HUES6 (cell line): ENCODE measurements around the gene FDPS.

ENCODE experiments used
- H3K27ac ChIP-seq: 2 replicates; pipeline ENCODE4 v1.7.0; 2013; ENCODE audit warnings: low read depth, mild to moderate bottlenecking, low read length, inconsistent platforms
- H3K27me3 ChIP-seq: 2 replicates; pipeline ENCODE4 v1.6.1; 2013; ENCODE audit warnings: low read length; ENCODE audit not compliant: control insufficient read depth, insufficient read depth
- H3K36me3 ChIP-seq: 2 replicates; pipeline ENCODE4 v1.6.1; 2013; ENCODE audit warnings: low read length; ENCODE audit not compliant: control insufficient read depth, insufficient read depth
- H3K4me1 ChIP-seq: 2 replicates; pipeline ENCODE4 v1.6.1; 2013; ENCODE audit warnings: low read length; ENCODE audit not compliant: control insufficient read depth, insufficient read depth
- H3K4me3 ChIP-seq: 2 replicates; pipeline ENCODE4 v1.5.1; 2013; ENCODE audit warnings: low read depth, low read length
- H3K9ac ChIP-seq: one replicate; pipeline ENCODE4 v1.6.1; 2013; ENCODE audit warnings: mild to moderate bottlenecking, low read length
- H3K9me3 ChIP-seq: 2 replicates; pipeline ENCODE4 v1.6.1; 2013; ENCODE audit warnings: low read depth, low read length; ENCODE audit not compliant: control insufficient read depth, insufficient read depth

The FDPS gene

DNA sequence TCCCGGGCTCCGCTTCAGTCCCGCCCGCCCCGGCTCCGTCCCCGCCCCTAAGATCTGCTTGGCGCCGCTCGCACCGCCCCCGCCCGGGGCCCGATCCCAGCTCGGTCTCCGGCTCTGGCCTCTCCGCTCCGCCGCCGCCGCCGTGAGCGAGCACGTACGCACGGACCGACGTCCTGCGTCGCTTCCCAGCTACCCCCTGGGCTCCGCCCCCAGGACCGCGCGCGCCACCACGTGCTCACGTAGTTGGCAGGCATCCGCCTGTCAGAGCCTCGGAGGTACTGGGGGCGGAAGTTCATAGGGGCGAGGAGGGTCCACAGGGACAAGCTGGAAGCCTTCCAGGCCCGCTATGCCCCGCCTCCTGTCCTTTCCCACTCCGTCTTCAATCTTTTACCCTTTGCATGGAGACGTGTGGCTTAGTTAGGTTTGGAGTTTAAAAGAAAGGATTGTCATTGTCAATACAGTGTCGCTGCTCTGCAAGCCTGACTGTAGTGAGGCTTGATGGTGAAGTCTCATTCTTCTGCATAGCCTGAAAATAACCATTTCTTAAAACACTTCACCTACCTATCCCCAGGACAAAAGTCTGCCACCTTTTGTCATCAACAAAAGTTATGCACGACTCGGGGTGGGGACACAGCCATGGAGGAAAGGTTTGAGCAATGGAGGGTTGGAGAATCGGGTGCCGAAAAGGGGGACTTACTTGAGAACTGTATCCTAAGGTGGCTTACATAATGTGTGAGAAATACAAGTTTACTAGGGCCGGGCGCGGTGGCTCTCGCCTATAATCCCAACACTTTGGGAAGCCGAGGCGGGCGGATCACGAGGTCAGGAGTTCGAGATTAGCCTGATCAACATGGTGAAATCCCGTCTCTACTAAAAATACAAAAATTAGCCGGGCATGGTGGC lies 35.1 kb upstream of the FDPS start, which contains the start of gene CLK2:
Gene CLK2, minus strand, starts transcription at position 162 of the 903 bp plus-strand sequence. CDS start 2,527 bp downstream, outside the sequence.
- Histone ChIP-seq H3K4me3 (peak within 1 kb of the TSS; percentile 80), H3K36me3 (peaks cover 28% of the 10 kb centered on the region), H3K27me3 (no peaks in the 10 kb centered on the region), H3K27ac (peak within 1 kb of the TSS; percentile 82; the same call in 1 of the 2 replicates), H3K9me3 (no peaks in the 10 kb centered on the region), H3K4me1 (peaks cover 15% of the 10 kb centered on the region), H3K9ac (peak within 1 kb of the TSS; percentile 87)

DNA sequence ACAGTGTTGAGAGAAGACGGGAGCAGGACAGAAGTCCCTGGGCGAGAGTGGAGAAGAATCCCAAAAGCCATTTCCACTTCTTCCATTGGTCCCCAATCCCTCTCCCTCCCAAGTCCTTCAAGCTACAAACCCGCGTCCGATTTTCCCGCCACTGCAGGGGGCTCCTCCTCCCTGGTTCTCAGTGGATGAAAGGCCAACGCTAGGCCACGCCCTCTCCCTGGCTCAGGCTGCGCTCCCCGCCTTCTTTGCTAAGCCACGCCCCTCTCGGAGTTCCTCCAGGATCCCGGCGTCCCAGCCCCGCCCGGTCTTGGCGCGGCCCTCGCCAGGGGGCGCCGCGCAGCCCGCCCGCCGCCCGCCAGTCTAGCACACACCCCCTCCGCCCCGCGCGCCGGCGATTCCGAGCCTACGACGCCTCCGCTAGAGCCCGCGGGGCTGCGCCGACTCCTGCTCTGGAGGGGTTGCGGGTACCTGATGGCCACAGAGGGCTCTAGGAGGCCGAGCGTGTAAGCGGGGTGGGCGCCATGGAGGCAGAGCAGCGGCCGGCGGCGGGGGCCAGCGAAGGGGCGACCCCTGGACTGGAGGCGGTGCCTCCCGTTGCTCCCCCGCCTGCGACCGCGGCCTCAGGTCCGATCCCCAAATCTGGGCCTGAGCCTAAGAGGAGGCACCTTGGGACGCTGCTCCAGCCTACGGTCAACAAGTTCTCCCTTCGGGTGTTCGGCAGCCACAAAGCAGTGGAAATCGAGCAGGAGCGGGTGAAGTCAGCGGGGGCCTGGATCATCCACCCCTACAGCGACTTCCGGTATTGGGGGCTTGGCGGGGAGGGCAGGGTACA lies 31.4 kb upstream of the FDPS start, which contains the start of gene HCN3:
Gene HCN3, plus strand, starts transcription at position 394 of the 832 bp plus-strand sequence. Its CDS starts 128 bp downstream, at position 522.
- H3K9ac ChIP-seq, result peak within 1 kb of the TSS; percentile 63
- no peaks in the 10 kb centered on the region for H3K9me3 ChIP-seq
- H3K4me3 ChIP-seq, result peak within 1 kb of the TSS; percentile 88
- H3K4me1 ChIP-seq, result peaks cover 23% of the 10 kb centered on the region
- H3K36me3 ChIP-seq, result no peaks in the 10 kb centered on the region; the same call in 1 of the 2 replicates
- no peaks in the 10 kb centered on the region for H3K27me3 ChIP-seq
- no peak within 1 kb of the TSS for H3K27ac ChIP-seq

DNA sequence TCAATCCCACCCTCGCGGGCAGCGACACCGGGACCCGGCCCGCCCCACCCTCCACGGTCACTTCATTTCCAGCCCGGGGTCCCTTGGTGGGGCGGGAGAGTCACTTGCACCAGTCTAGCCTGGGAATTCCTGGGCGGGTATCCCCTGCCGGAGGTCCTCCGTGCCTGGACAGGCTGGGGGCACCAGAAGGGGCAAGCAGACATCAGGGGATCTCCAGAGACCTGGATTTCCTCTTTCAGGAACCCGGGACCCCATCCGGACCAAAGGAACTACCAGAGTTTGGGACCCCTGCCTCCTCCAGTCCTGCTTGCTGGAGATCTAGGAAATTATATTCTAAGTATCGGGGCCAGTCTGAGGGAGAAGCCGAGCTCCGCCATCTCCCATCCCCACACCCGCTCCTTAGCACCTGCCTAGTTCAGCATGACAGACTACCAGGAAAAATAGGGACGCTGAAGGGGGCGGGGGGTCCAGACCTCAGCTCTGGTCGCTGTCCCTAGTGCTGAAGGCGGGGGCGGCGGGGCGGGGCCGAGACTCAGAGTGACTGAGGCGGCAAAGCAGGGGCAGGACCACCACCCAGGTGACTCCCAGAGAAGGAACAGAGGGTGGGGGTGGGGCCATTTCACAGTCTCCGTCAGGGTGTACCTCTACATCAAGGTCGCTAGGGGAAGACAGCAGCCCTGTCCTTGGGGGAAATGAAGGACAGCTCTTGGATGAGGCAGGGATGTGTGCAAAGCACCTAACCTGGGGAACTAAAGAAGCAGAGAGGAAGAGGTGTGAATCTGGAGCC lies 30.6 kb upstream of the FDPS start:
- Histone ChIP-seq H3K27me3 (no peaks in the 10 kb centered on the region), H3K9ac (peak overlapping the region; percentile 63), H3K4me1 (peaks cover 20% of the 10 kb centered on the region), H3K4me3 (peak overlapping the region; percentile 88), H3K36me3 (no peaks in the 10 kb centered on the region; the same call in 1 of the 2 replicates), H3K27ac (no peak overlapping the region), H3K9me3 (no peaks in the 10 kb centered on the region)

DNA sequence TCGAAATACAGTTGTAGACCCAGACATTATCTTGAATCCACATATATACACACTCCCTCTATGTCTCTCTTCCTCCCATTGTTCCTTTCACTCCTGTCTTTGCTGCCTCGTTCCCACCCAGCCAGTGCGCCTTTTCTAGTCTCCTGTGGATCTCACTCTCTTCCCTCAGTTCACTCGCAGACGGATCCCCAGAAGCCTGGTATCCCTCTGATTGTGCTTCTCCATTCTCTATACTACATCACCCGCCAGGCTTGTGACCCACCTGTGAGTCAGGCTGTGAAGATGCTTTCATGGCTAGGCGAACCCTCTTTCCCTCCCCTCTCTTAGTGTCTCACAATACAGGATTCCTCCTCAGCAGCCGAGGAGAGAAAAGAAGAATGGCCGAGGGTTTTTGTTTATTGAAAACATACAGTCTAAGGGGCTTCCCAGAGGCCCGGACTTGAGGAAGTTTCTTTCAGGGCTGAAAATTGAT lies 29.9 kb upstream of the FDPS start:
- Histone ChIP-seq H3K4me1 (peaks cover 18% of the 10 kb centered on the region), H3K9me3 (no peaks in the 10 kb centered on the region), H3K36me3 (no peaks in the 10 kb centered on the region; the same call in 1 of the 2 replicates), H3K9ac (no peak overlapping the region), H3K4me3 (peak overlapping the region; percentile 35), H3K27me3 (no peaks in the 10 kb centered on the region), H3K27ac (no peak overlapping the region)

DNA sequence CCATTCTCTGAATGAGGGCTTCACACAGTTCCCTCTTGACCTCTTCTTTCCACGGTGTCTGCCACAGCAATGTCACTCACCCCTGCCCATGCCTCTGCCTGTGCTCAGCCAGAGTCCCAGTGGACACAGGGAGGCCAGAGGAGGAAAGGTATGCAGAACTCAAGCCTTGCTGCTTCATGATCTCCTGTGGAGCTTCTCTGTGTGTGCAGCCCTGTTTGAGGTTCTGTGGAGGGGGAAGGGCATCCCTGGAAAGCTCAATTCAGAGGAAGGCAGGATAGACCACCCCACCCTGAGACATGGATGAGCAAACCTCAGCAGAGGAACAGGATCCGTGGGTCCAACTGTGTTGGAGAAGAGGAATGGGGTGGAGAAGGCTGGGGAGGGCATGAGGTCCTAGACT lies 29.4 kb upstream of the FDPS start:
- Histone ChIP-seq H3K27me3 (no peaks in the 10 kb centered on the region), H3K9ac (no peak overlapping the region), H3K27ac (no peak overlapping the region), H3K9me3 (no peaks in the 10 kb centered on the region), H3K4me3 (no peak overlapping the region), H3K4me1 (peaks cover 16% of the 10 kb centered on the region), H3K36me3 (no peaks in the 10 kb centered on the region; the same call in 1 of the 2 replicates)

DNA sequence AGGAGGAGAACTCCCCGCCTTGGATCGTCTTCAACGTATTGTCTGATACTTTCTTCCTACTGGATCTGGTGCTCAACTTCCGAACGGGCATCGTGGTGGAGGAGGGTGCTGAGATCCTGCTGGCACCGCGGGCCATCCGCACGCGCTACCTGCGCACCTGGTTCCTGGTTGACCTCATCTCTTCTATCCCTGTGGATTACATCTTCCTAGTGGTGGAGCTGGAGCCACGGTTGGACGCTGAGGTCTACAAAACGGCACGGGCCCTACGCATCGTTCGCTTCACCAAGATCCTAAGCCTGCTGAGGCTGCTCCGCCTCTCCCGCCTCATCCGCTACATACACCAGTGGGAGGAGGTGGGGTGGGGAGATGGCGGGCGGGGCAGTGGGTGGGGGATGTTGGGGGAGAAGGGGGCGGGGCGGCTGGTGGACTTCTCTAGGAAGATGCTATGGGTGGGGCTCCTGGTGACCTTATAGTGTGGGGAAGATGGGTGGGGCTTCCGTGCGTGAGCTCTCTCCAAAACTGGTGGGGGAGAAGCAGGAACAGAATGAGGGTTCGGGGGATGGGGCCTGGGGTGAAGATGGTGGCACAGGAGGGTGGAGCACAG lies 26.1 kb upstream of the FDPS start:
- H3K36me3 ChIP-seq, result no peaks in the 10 kb centered on the region; the same call in 1 of the 2 replicates
- no peaks in the 10 kb centered on the region for H3K9me3 ChIP-seq
- no peak overlapping the region for H3K27ac ChIP-seq
- H3K4me3 ChIP-seq, result no peak overlapping the region
- H3K4me1 ChIP-seq, result peaks cover 13% of the 10 kb centered on the region
- H3K9ac ChIP-seq, result no peak overlapping the region
- no peaks in the 10 kb centered on the region for H3K27me3 ChIP-seq

DNA sequence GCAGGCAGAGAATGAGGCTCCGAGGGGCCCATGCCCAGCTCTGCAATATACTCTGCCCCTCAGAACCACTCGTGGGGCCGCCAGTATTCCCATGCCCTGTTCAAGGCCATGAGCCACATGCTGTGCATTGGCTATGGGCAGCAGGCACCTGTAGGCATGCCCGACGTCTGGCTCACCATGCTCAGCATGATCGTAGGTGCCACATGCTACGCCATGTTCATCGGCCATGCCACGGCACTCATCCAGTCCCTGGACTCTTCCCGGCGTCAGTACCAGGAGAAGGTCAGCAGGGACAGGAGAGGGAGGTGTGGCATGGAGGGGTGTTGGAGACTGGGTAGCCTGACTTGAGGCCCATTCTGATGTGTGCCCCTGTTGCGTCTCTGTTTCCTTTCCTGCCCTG lies 24.2 kb upstream of the FDPS start:
- H3K4me3 ChIP-seq, result no peak overlapping the region
- no peaks in the 10 kb centered on the region; the same call in 1 of the 2 replicates for H3K36me3 ChIP-seq
- peaks cover under 1% of the 10 kb centered on the region for H3K4me1 ChIP-seq
- H3K27ac ChIP-seq, result no peak overlapping the region
- H3K9me3 ChIP-seq, result no peaks in the 10 kb centered on the region
- H3K27me3 ChIP-seq, result no peaks in the 10 kb centered on the region
- H3K9ac ChIP-seq, result no peak overlapping the region

DNA sequence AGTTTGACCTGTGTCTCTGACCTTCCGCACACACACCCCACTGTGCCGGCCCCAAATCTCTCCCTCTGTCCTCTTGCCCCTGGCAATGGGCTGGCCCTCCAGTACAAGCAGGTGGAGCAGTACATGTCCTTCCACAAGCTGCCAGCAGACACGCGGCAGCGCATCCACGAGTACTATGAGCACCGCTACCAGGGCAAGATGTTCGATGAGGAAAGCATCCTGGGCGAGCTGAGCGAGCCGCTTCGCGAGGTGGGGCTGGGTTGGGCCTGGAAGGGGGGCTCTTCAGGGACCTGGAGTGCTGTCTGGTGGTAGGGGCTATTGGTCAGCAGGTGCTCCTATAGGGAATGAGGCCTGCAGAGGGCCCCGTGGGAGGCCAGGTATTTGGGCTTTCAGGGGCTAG lies 23.6 kb upstream of the FDPS start:
- Histone ChIP-seq H3K4me1 (no peaks in the 10 kb centered on the region), H3K27me3 (no peaks in the 10 kb centered on the region), H3K9me3 (no peaks in the 10 kb centered on the region), H3K9ac (no peak overlapping the region), H3K36me3 (no peaks in the 10 kb centered on the region; the same call in 1 of the 2 replicates), H3K27ac (no peak overlapping the region), H3K4me3 (no peak overlapping the region)

DNA sequence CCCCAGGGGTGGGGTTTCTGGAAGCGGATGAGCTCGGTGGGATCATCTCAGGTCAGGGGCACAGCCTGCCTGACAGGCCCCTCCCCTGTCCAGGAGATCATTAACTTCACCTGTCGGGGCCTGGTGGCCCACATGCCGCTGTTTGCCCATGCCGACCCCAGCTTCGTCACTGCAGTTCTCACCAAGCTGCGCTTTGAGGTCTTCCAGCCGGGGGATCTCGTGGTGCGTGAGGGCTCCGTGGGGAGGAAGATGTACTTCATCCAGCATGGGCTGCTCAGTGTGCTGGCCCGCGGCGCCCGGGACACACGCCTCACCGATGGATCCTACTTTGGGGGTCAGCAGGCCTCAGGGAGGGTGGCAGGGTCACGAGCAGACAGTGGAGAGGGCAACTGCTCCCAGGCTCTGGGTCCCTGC lies 23.0 kb upstream of the FDPS start:
- no peaks in the 10 kb centered on the region for H3K9me3 ChIP-seq
- H3K27me3 ChIP-seq, result no peaks in the 10 kb centered on the region
- no peaks in the 10 kb centered on the region; the same call in 1 of the 2 replicates for H3K36me3 ChIP-seq
- no peaks in the 10 kb centered on the region for H3K4me1 ChIP-seq
- H3K27ac ChIP-seq, result no peak overlapping the region
- H3K9ac ChIP-seq, result no peak overlapping the region
- H3K4me3 ChIP-seq, result no peak overlapping the region

DNA sequence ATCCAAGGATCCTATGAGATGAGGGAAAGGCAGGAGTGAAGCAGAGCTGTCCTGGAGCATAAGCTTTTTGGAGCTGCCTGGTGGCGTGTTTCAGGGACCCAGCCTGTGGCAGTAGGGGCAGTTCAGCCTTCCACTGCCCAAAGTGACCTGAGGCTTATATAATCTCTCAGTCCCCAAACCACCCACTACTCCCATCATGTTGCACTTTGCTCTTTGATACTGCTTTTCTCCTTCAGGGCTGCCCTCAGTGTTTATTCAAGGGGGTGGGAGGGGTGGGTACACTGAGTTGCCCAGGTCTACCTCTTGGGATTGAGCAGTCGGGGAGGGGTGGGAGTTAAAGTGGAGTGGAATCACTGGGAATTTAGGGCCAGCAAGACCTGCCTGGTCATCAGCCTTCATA lies 22.1 kb upstream of the FDPS start:
- no peak overlapping the region for H3K4me3 ChIP-seq
- no peaks in the 10 kb centered on the region for H3K27me3 ChIP-seq
- H3K9me3 ChIP-seq, result no peaks in the 10 kb centered on the region
- no peak overlapping the region for H3K9ac ChIP-seq
- no peaks in the 10 kb centered on the region for H3K4me1 ChIP-seq
- no peaks in the 10 kb centered on the region; the same call in 1 of the 2 replicates for H3K36me3 ChIP-seq
- no peak overlapping the region for H3K27ac ChIP-seq
